Activated CD4-positive, CD25-positive, alpha-beta regulatory T cell treated with anti-CD3 and anti-CD28 coated beads, Interleukin-2, amount 50 U/mL, for 72 hours (primary cell): ENCODE measurements around the gene RPS4Y1.
"Not testable (repeated sequence)": the region's sequence is repeated elsewhere in the genome, so short reads cannot be mapped to it uniquely, and the experiment has no call there.

Source experiments
- DNase-seq: peaks from one replicate; pipeline ENCODE4 v3.0.0; 2021

Gene RPS4Y1

GRCh38 chrY:2841471-2841893 lies at the start of gene RPS4Y1:
Gene RPS4Y1 (plus strand): TSS chrY:2841602. CDS start chrY:2841625, 23 bp downstream.
- no peak for DNase-seq

DNA sequence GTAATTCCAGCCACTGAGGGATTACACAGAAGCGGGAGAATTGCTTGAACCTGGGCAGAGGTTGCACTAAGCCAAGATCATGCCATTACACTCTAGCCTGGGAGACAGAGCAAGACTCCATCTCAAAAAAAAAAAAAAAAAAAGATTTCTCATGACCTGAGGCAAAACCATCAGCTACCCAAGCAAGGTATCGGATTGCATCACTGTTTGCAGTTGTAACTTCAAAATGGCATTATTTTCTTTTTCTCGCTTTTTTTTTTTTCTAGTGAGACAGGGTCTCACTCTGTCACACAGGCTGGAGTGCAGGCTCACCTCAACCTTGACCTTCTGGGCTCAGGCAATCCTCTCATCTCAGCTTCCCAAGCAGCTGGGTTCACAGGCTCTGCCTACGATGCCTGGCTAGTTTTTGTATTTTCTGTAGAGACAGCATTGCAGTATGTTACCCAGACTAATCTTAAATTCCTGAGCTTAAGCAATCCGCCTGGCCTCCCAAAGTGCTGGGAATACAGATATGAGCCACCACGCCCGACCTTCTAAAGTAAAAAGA lies 44.4 kb upstream of the RPS4Y1 start:
- no peak for DNase-seq

- DNase-seq, result no peak
Measured at GRCh38 chrY:2797991-2798390, 43.4 kb upstream of the RPS4Y1 start.

GRCh38 chrY:2800246-2800645 lies 41.2 kb upstream of the RPS4Y1 start:
- DNase-seq, result no peak

- not testable (repeated sequence) for DNase-seq
Measured at GRCh38 chrY:2817146-2817896, 24.1 kb upstream of the RPS4Y1 start.

DNA sequence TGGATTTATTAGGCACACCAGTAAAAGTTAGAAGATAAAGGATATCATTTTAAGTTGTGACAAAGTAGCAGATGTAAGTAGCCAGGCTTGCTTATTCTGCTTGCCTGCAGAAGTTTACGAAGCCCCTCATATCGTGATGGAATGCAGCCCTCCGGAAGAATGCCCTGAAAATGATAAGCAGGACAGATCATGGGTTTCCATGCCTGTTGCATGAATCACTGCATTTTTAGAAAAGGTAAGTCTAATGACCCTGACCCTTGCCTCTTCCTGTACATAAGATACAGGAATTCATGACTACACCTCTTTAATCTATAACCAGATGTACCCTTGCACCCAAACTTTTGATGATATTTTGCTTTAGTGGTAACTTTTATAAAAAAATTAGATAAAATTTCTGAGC lies 16.9 kb upstream of the RPS4Y1 start:
- no peak for DNase-seq

DNA sequence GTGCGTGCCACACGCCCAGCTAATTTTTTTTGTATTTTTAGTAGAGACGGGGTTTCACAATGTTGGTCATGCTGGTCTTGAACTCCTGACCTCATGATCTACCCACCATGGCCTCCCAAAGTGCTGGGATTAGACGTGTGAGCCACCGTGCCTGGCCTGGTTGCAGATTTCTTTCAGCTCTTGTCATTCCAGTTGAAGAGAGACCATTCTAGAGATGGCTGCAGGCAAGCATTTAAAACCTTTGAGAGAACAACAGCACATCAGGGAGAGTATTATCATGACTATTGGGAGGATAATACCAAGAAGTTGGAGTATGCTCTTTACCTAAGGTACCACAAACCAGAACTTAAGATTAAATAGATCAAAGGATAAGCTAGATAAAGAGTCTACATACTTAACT lies 12.9 kb upstream of the RPS4Y1 start:
- DNase-seq, result no peak

DNA sequence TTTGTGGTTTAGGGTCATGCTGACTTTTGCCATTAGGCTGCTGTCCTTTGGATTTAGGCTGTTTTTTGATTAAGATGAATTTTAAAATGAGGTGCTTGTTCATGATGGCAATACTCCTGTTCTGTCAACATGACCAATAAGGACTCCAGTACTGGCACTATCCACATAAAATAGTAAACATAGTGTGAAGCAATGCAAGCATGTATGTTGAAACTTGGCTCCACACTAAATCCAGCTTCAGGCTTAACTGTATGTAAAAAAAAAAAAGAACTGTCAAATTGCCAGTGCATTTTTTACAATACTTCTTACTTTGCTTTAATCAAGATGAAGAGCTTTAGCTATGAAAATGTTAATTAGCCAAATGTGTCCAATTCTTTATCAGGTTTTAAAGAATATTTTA lies 6.2 kb upstream of the RPS4Y1 start:
- no peak for DNase-seq

GRCh38 chrY:2837078-2837477 lies 4.3 kb upstream of the RPS4Y1 start:
- no peak for DNase-seq

DNA sequence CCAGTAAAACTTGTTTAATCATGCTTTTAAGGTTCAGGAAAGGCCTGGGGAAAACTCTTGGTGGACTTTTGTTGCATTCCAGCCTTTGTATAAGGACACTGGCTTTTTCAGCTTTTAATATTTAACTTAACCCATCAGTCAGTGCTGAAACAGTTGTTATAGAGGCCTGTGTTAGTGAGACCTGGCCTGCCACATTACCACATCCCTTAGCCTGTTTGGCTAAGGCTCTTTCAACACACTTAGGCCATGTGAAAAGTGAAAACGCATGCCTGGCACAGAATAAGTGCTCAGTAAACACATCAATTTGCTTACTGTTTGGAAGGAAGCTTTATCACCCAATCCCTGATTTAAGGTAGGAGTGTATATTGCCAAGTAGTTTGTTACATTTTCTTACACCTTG lies 3.5 kb upstream of the RPS4Y1 start:
- no peak for DNase-seq

- no peak for DNase-seq
Measured at GRCh38 chrY:2846791-2847190, 5.4 kb downstream of the RPS4Y1 start.

DNA sequence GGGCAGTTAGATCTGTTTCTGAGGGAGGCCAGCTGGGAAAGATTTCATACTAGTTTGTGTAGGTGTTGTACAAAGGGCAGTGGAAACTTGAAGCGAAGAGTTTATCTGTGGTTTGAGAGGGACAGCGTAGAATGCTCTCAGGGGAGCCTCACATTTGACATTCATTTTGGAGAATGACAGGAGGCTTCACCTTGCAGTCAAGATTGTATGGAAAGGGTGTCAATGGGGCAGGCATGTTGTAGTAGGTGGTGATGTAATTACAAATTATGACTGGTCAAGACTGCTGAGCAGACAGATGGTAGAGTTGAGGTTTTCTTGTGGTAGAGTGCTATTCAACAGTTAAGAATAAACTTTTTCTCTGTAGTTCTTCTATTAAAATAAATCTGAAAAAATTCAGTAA lies 7.0 kb downstream of the RPS4Y1 start:
- DNase-seq, result no peak

- DNase-seq, result no peak
Measured at GRCh38 chrY:2849368-2849767, 8.0 kb downstream of the RPS4Y1 start.

DNA sequence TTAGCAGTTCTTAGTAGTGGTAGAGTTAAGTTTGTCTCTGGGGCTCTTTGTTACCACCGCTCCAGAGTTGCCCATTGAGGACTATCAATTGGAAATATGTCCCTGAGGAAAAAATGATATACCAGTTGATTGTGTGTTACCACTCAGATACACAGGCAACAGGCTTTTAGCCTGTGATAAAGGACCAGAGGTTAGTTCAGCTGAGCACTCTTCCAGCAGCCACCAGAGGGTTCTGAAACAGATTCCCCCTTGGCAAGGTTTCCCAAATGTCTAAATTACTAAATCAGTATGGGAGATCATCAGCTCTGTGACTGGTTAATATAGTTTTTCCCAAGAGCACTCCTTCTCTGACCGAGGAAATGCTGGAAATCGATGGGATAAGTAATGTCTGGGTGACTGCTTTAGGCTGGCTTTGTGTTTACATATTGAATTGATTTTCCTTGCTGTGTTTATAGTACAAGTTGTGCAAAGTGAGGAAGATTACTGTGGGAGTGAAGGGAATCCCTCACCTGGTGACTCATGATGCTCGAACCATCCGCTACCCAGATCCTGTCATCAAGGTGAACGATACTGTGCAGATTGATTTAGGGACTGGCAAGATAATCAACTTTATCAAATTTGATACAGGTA lies 12.9 kb downstream of the RPS4Y1 start:
- no peak for DNase-seq

DNA sequence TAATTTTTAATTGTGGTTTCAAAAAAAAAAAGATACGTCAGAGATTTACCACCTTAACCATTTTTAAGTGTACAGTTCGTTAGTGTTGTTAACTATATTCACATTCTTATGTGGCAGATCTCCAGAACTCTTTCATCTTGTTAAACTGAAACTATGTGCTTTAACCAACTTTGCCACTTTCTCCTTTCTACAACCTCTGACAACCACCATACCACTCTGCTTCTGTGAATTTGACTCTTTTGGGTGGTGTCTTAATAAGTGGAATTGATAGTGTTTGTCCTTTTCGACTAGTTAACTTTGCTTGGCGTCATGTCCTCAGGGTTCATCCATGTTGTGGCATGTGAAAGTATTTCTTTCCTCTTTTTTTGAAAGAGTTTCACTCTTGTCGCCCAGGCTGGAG lies 15.7 kb downstream of the RPS4Y1 start:
- DNase-seq, result no peak

DNA sequence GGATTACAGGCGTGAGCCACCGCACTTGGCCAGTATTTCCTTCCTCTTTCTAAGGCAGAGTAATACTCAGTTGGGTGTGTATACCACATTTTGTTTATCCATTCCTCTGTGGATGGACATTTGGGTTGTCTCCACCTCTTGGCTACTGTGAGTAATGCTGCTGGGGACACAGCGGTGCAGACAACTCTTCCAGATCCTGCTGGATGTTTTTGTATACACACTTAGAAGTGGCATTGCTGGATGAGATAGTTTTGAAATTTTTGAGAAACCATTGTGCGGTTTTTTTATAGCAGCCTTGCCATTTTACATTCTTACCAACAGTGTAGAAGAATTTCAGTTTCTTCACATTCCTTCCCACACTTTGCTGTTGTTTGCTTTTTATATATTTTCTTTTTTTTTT lies 16.3 kb downstream of the RPS4Y1 start:
- DNase-seq, result no peak

- DNase-seq, result no peak
Measured at GRCh38 chrY:2859782-2860181, 18.4 kb downstream of the RPS4Y1 start.

DNA sequence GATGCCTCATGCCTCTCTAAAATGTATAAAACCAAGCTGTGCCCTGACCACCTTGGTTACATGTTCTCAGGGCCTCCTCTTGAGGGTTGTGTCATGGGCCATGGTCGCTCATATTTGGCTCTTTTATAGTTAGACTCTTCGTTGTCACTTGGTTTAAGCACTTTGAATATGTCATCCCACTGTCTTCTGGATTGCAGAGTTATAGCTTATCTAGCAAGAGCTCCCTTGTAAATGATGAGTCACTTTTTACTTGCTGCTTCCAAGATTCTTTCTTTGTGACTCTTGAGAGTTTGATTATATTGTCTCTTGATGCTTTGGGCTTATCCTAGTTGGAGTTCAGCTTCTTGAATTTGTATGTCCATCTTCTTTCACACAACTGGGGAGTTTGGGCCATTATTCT lies 19.1 kb downstream of the RPS4Y1 start:
- DNase-seq, result no peak

GRCh38 chrY:2866581-2866980 lies 25.2 kb downstream of the RPS4Y1 start:
- no peak for DNase-seq

- DNase-seq, result no peak
Measured at GRCh38 chrY:2867469-2867868, 26.1 kb downstream of the RPS4Y1 start.

DNA sequence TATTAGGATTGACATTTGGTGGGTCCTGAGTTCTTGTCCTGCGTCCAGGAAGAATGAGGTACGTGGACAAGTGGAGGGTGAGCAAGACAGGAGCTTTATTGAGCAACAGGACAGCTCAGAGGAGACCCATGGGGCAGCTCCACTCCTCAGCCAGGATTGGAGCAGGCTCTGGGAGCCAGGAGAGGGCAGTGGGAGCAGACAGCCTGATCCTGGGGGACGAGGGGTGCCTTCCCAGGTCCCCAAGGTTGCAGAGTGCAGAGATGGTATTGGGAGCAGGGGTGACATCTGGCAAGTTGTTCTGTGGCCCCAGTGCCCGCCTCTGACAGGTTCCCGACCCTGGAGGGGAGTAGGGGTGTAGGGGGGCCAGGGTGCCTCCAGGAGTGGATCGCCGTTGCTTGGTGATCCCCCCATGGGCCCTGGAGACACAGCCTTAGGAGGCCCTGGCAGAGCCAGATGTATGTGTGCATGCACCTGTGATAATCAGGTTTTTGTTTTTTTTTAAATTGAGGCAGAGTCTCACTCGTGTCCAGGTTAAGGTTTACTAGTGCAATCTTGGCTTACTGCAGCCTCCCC lies 26.7 kb downstream of the RPS4Y1 start:
- DNase-seq, result no peak

- not testable (repeated sequence) for DNase-seq
Measured at GRCh38 chrY:2872234-2872633, 30.8 kb downstream of the RPS4Y1 start.

DNA sequence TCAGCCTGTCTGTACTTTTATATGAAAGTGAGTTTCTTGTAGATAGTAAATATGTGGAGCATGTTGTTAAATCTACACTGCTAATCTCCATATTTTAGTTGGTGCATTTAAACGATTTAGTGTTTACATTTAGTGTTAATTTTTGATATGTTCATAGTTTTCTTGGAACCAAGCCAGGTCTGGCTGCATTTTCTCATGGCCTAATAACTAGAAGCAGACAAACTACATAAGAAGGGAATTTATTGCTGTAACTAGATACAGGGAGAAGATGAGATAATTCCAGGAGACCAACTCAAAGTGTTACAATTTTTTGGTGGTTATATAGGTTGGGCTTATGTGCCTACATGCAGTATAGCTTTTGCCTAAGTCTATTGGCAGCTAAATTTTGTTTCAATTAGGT lies 32.8 kb downstream of the RPS4Y1 start:
- no peak for DNase-seq

DNA sequence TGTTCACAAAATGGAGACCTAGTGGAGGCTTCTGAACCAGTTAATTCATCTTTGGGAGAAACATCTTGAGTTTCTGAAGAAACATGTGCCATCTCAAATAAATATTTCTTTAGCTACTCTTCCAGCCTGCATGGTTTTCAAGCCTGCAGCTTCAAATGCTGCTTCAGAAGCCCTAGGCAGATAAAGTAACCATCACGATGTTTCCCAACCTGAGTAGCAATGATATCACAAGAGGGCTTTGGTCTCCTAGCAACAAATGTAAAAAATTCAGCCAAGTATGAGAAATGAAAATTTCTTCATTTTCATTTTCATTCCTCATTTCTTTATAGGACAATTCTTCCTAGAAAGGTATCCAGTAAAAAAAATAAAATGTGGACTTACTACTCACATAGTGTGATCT lies 42.2 kb downstream of the RPS4Y1 start:
- DNase-seq, result no peak
